HG02852 (cell line): ENCODE measurements around the gene ZSCAN21.

ENCODE experiments used
- ATAC-seq: cut with Tn5 transposase; IDR thresholded peaks from one replicate; pipeline ENCODE4 v1.9.1; 2021; ENCODE audit warnings: mild to moderate bottlenecking, moderate library complexity; ENCODE audit not compliant: unreplicated experiment

The ZSCAN21 gene

GRCh38 chr7:100072462-100072861, 22.9 kb downstream of the ZSCAN21 start:
- ATAC-seq, result no peak

- ATAC-seq, result no peak
Observed at GRCh38 chr7:100074841-100075240, 25.3 kb downstream of the ZSCAN21 start.

GRCh38 chr7:100075418-100075817, 25.8 kb downstream of the ZSCAN21 start:
- ATAC-seq, result no peak

DNA sequence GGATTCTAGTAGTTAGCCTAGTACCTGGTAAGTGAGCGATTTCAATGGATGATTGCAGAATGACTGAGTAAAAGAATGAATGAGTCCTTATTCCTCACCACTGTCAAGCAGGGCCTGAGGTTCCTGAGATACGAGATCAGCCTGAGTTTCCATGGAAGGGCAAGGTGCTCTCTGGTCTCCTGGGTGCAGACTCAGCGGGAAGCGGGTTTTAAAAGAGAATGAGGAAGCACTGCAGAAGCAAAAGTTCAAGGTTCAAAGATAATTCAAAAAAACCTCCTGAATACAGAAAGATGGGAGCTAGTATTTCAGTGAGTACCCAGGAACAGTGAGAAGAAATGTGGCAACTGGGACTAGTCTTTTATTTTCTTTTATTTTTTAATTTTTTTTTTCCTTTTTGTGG, 27.6 kb downstream of the ZSCAN21 start:
- no peak for ATAC-seq

GRCh38 chr7:100079024-100079560, 29.5 kb downstream of the ZSCAN21 start:
- ATAC-seq, result no peak

GRCh38 chr7:100080907-100081534, 31.4 kb downstream of the ZSCAN21 start:
- peak; percentile 19 for ATAC-seq

- ATAC-seq, result peak; percentile 75
Observed at GRCh38 chr7:100081535-100082102, 32.0 kb downstream of the ZSCAN21 start, which contains the start of gene ZNF3. Gene ZNF3 (minus strand): TSS chr7:100081723. CDS start chr7:100077357, 4,366 bp downstream.

GRCh38 chr7:100082978-100083377, 33.4 kb downstream of the ZSCAN21 start:
- no peak for ATAC-seq

DNA sequence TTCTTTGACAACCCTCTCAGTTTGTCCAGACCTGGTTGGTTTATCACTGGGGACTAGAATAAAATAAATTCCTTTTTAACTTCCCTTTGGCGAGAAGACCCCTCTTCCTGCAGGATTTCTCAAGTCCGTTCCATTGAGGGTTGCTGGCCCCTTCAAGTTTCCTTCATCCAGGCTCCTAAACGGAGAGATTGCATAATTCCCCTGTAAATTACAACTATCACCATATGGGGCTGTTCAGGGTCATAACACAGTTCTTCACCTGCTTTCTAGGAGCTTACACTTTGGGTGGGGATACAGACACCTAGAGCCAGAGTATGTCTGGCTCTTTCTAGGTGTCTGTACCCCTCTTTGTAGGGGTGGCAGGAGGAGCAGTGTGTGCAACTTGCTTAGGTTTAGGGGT, 35.9 kb downstream of the ZSCAN21 start:
- ATAC-seq, result no peak

DNA sequence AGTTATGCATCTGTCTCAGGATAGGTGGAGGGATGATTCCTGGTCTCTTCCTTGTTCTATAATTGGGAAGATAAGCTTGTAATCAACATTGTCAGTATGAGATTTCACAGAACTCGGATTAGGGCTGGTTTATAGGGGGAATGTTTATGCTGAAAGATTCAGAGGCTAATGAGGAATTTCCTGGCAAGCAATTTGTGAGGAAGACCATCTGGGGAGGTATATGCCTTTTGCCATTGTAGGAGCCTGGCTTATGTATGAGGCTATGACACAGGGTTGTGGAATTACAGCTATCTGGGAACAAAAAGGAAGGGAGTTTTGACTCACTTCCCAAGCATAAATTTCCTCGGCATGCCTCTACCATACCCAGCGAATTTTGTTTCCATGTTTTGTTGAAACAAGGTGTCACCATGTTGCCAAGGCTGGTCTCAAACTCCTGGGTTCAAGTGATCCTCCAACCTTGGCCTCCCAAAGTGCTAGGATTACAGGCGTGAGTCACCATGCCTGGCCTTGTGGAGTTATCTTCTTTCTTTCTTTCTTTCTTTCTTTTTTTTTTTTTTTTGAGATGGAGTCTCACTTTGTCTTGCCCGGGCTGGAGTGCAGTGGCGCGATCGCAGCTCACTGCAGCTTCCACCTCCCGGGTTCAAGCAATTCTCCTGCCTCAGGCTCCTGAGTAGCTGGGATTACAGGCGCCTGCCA, 37.6 kb downstream of the ZSCAN21 start:
- ATAC-seq, result no peak

- ATAC-seq, result peak; percentile 18
Observed at GRCh38 chr7:100088095-100088620, 38.6 kb downstream of the ZSCAN21 start.

GRCh38 chr7:100088621-100089457, 39.3 kb downstream of the ZSCAN21 start, which contains the start of gene COPS6:
Gene COPS6 (plus strand): TSS chr7:100088969. CDS start chr7:100088991, 22 bp downstream.
- ATAC-seq, result peak; percentile 63

- ATAC-seq, result no peak
Observed at GRCh38 chr7:100089458-100090196, 40.1 kb downstream of the ZSCAN21 start.

DNA sequence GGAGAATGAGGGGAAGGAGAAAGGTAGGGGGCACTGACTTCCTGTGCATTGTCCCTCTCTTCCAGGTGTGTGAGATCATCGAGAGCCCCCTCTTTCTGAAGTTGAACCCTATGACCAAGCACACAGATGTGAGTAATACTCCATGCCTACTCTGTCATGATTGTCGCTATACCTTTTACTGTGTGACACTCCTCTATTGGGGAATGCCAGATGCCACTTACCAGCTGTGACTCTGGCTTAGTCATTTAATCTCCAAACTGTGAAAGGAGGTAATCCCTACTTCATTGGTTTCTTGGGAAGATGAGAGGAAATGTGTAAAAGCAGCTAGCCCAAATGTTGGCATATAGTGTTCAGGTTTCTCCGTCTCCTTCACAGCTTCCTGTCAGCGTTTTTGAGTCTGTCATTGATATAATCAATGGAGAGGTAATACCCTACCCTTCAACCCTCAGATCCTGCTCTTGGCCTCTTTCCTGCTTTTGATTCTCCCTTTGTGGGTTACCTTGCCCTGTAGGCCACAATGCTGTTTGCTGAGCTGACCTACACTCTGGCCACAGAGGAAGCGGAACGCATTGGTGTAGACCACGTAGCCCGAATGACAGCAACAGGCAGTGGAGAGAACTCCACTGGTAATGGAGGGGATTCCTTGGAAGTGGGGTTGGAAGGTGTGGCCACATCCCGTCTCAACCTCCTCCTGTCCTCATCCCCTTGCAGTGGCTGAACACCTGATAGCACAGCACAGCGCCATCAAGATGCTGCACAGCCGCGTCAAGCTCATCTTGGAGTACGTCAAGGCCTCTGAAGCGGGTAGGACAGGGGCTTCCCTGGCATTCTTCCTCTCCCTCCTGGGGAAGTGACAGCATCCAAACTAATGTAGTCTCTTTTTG, 41.2 kb downstream of the ZSCAN21 start:
- ATAC-seq, result no peak

- no peak for ATAC-seq
Observed at GRCh38 chr7:100091411-100092181, 42.0 kb downstream of the ZSCAN21 start.

DNA sequence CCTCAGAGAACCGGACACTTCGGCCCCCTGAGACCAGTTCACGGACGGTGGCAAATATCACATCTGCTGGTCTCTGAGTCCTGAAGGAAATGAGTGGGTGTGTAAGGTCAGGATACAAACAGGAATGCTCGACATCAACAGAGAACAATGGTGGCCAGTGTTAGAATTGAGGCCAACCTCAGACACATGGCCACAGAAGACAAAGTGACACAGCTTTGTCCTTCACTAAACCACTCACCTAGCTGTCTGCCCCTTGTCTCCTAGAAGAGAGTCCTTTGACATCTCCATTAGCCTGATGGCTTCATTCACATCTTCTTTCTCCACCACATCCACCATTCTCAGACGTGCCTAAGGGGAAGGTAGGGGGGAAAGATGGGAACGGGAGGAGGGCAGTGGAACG, 43.5 kb downstream of the ZSCAN21 start:
- no peak for ATAC-seq

DNA sequence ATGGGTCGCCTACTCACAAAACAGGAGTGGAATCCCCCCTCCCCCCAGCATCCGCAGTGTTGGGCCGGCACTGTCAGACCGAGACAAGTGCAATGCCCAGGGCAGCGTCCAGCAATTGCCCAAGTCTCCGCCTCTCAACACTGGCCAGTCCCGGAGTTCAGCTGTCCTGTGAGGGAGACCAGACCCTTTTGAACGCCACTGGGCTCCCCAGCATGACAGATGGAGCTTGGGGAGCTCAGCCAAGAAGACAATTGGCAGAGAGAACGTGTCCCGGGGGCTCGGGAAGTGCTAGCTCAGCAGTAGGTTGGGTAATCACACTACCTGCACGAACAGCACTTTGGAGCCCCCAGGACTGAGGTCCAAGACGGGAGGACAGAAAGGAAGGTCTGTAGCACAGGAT, 43.9 kb downstream of the ZSCAN21 start:
- ATAC-seq, result no peak

DNA sequence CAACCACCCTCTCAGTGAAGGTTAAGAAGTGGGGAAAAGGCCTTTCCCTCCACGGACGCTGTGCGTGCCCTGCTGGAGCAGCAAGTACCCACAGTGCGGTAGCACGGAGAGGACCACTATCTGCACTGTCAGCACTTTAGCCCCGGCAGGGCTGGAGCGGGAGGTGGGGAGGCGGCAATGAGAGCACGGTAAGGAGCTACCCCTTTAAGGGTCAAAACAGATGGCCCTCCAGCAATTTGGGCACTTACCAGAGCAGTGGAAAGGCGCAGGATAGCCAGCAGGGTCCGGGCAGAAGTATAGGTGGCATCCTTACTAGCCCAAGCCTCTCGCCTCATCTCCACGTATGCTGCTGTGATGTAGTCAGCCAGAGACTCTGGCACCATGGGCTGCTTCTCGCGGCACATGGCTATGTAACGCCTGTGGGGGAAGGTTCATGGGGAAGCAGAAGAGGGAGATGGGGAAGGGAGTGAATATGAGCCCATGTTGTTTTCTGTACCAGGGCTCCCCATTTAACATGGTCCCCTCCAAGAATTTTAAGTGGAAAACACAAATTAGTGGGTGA, 44.4 kb downstream of the ZSCAN21 start:
- ATAC-seq, result no peak
